Lower leg skin (tissue), 4 donors: ENCODE data around the gene CMIP. TPM values are rescaled to one million over a fixed set of nuclear protein-coding genes. Genes with fewer than 3 reads are reported as not detected.

ENCODE experiments used
- DNase-seq, 2 donors: peaks; one replicate each; pipeline ENCODE4 v3.0.0-alpha.2; 2019; ENCODE audit warnings: low spot score in 2 of 2
- H3K4me3 ChIP-seq: fragments of 200-600 bp; sonication (generic); 2 replicates; pipeline ENCODE4 v1.5.1; 2017; ENCODE audit warnings: mild to moderate bottlenecking, low read depth; ENCODE audit not compliant: poor library complexity, severe bottlenecking
- POLR2A ChIP-seq, 2 donors: fragments of 450-650 bp; IDR thresholded peaks; one replicate each; pipeline ENCODE4 v1.6.1; 2016 to 2017; ENCODE audit warnings: antibody characterized with exemption in 2 of 2, mild to moderate bottlenecking in 1 of 2, moderate library complexity in 1 of 2
- WGBS, 2 donors: methylation state at CpG; one replicate each; pipeline ENCODE4 v1.1.5; 2018; 5-methylcytosine and 5-hydroxymethylcytosine counted together
- intact Hi-C: fragments of 100-400 bp; cut with DNase I; formaldehyde crosslinking; loops from one replicate; pipeline ENCODE4 v1.15.0; 2023; ENCODE audit warnings: low total_unique reads
- total RNA-seq, 4 donors: library from RNA; depleted of rRNA; stranded (reverse); fragments of >200 nt; gene quantifications; one replicate each; pipeline ENCODE4 v1.1.0, GENCODE V29; 2016
- TF ChIP-seq, protein P1 (sequence below), 3 donors: fragments of 450-650 bp; IDR thresholded peaks; one replicate each; pipeline ENCODE4 v1.5.1; 2016; ENCODE audit warnings: antibody characterized with exemption in 3 of 3, mild to moderate bottlenecking in 3 of 3, moderate library complexity in 2 of 3

CMIP gene
- total RNA-seq, 4 donors from 2014 or later, result 53.7 to 115 (median 77.4) TPM

- intact Hi-C loops, result no loop called here
- 35 to 50% methylated on average over 16 to 17 of the region's 17 CpGs for WGBS, 2 donors
- TF ChIP-seq, protein P1, sequence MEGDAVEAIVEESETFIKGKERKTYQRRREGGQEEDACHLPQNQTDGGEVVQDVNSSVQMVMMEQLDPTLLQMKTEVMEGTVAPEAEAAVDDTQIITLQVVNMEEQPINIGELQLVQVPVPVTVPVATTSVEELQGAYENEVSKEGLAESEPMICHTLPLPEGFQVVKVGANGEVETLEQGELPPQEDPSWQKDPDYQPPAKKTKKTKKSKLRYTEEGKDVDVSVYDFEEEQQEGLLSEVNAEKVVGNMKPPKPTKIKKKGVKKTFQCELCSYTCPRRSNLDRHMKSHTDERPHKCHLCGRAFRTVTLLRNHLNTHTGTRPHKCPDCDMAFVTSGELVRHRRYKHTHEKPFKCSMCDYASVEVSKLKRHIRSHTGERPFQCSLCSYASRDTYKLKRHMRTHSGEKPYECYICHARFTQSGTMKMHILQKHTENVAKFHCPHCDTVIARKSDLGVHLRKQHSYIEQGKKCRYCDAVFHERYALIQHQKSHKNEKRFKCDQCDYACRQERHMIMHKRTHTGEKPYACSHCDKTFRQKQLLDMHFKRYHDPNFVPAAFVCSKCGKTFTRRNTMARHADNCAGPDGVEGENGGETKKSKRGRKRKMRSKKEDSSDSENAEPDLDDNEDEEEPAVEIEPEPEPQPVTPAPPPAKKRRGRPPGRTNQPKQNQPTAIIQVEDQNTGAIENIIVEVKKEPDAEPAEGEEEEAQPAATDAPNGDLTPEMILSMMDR (IDR thresholded peaks at IDR 0.05), result no peak
- TF ChIP-seq POLR2A (IDR thresholded peaks at IDR 0.05), result no peak
- H3K4me3 ChIP-seq, result no peak overlapping the region
- peak in 1 of 2 donors; percentile 39 for DNase-seq
These were observed 2.9 kb downstream of the CMIP start for GRCh38 chr16:81447383-81448101.

DNA sequence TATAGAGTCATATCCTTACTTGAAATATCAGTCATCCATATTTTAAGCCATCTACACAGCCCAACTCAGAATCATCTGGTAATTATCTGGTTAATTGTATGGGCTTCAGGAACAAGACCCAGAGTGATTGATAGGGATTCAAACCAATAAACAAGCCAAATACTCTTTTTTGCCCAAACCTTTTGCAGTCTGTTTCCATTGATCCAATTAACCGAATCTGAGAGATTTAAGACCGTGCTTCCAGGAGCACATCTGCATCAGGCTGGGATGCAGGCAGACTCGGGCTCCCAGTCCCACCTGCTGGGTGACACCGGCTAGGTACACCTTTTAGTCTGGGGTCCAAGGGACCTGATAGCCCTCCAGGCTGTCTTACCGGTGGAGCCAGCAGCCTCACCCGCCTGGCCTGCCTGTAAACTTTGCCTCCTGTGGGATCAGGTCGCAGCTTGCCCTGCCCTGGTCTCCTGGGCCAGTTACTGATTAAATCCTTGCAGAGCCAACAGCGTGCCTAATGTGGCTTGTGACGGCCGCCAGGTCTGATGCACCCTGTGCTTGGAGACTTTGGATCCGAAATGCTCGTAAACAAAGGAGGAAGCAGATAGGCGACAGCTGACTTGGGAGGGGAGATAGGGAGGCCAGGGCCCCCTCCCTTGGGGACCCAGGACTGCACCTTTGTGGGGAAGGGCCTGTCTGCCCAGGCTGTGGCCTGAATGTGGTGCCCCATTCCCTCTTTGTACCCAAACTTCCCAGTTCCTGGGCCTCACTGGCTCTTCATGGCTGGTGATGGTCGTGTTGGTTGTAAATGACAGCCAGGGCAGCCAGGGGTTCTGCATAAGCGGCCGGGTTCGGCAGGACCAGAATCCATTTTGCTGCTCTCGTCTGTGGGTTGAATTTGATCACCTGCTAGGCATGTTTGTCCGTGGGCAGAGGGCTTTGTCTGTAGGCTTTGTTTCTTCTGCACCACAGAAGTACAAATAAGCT lies 3.8 kb downstream of the CMIP start:
- WGBS, 2 donors, result 43 to 53% methylated on average over 19 of the region's 19 CpGs
- intact Hi-C loops, result no loop called here
- DNase-seq, result no peak

GRCh38 chr16:81449241-81449640 lies 4.6 kb downstream of the CMIP start:
- WGBS, 2 donors, result 89% methylated on average over 2 of the region's 2 CpGs
- intact Hi-C loops, result no loop called here
- no peak for TF ChIP-seq POLR2A (IDR thresholded peaks at IDR 0.05)
- TF ChIP-seq, protein P1 (IDR thresholded peaks at IDR 0.05), result no peak

More for the DNA sequence above, 3.8 kb downstream of the CMIP start:
- no peak overlapping the region for H3K4me3 ChIP-seq
- TF ChIP-seq POLR2A (IDR thresholded peaks at IDR 0.05), result no peak
- TF ChIP-seq, protein P1 (IDR thresholded peaks at IDR 0.05), result no peak

GRCh38 chr16:81449899-81450608 lies 5.4 kb downstream of the CMIP start:
- WGBS, 2 donors, result 87 to 96% methylated on average over 7 of the region's 7 CpGs
- intact Hi-C loops, result no loop called here
- no peak for DNase-seq
- no peak overlapping the region for H3K4me3 ChIP-seq
- TF ChIP-seq, protein P1 (IDR thresholded peaks at IDR 0.05), result no peak
- TF ChIP-seq POLR2A (IDR thresholded peaks at IDR 0.05), result no peak

More at GRCh38 chr16:81449241-81449640, 4.6 kb downstream of the CMIP start:
- H3K4me3 ChIP-seq, result no peak overlapping the region
- DNase-seq, result no peak

GRCh38 chr16:81450783-81451491 lies 6.3 kb downstream of the CMIP start:
- WGBS, 2 donors, result 92% methylated on average over 12 of the region's 12 CpGs
- no peak for DNase-seq
- intact Hi-C loops, result no loop called here
- no peak overlapping the region for H3K4me3 ChIP-seq
- TF ChIP-seq, protein P1 (IDR thresholded peaks at IDR 0.05), result no peak
- TF ChIP-seq POLR2A (IDR thresholded peaks at IDR 0.05), result no peak
